GM18519 (cell line): ENCODE measurements around the gene ACIN1.
"Not testable (repeated sequence)": the region's sequence is repeated elsewhere in the genome, so short reads cannot be mapped to it uniquely, and the experiment has no call there.

Source experiments
- ATAC-seq: cut with Tn5 transposase; IDR thresholded peaks from one replicate; pipeline ENCODE4 v1.9.1; 2021; ENCODE audit warnings: mild to moderate bottlenecking, moderate library complexity; ENCODE audit not compliant: unreplicated experiment, low FRiP score

The ACIN1 gene

GRCh38 chr14:23023022-23023794, 71.7 kb downstream of the ACIN1 start:
- ATAC-seq, result no peak

- ATAC-seq, result no peak
These were observed 73.0 kb downstream of the ACIN1 start for GRCh38 chr14:23021889-23022442.

GRCh38 chr14:23021434-23021833, 73.5 kb downstream of the ACIN1 start:
- ATAC-seq, result no peak

GRCh38 chr14:23020143-23021128, 74.5 kb downstream of the ACIN1 start:
- ATAC-seq, result no peak

GRCh38 chr14:23018107-23018506, 76.8 kb downstream of the ACIN1 start:
- no peak for ATAC-seq

GRCh38 chr14:23017091-23017490, 77.8 kb downstream of the ACIN1 start:
- ATAC-seq, result no peak

- no peak for ATAC-seq
These were observed 79.3 kb downstream of the ACIN1 start for GRCh38 chr14:23015618-23016017.

GRCh38 chr14:23013749-23014054, 81.2 kb downstream of the ACIN1 start:
- not testable (repeated sequence) for ATAC-seq

GRCh38 chr14:23013054-23013748, 81.7 kb downstream of the ACIN1 start:
- no peak for ATAC-seq

- no peak for ATAC-seq
These were observed 84.8 kb downstream of the ACIN1 start, which contains the start of gene C14orf93 for GRCh38 chr14:23009939-23010726. Gene C14orf93 (minus strand): TSS chr14:23010143. CDS start chr14:22999023, 11,120 bp downstream.

GRCh38 chr14:23009483-23009938, 85.4 kb downstream of the ACIN1 start:
- ATAC-seq, result no peak

- no peak for ATAC-seq
These were observed 86.1 kb downstream of the ACIN1 start for GRCh38 chr14:23008831-23009230.
